GM13976 (cell line): ENCODE results near the gene FTO.

Experiments used
- DNase-seq: peaks from one replicate; pipeline ENCODE4 v3.0.0; 2012; ENCODE audit warnings: low spot score
- in situ Hi-C: fragments of 300-500 bp; cut with MboI; formaldehyde crosslinking; loops from one replicate; pipeline ENCODE4 v1.12.0; 2022; ENCODE audit warnings: low sequenced_read_pairs, mixed read lengths, inconsistent platforms; ENCODE audit not compliant: unreplicated experiment
- TF ChIP-seq, protein P1 (sequence below): IDR thresholded peaks from 2 replicates; pipeline ENCODE4 v1.5.1; 2012; ENCODE audit warnings: borderline replicate concordance, mild to moderate bottlenecking; ENCODE audit not compliant: insufficient read depth; ENCODE audit errors: extremely low read depth, missing control alignments, control extremely low read depth

FTO gene

DNA sequence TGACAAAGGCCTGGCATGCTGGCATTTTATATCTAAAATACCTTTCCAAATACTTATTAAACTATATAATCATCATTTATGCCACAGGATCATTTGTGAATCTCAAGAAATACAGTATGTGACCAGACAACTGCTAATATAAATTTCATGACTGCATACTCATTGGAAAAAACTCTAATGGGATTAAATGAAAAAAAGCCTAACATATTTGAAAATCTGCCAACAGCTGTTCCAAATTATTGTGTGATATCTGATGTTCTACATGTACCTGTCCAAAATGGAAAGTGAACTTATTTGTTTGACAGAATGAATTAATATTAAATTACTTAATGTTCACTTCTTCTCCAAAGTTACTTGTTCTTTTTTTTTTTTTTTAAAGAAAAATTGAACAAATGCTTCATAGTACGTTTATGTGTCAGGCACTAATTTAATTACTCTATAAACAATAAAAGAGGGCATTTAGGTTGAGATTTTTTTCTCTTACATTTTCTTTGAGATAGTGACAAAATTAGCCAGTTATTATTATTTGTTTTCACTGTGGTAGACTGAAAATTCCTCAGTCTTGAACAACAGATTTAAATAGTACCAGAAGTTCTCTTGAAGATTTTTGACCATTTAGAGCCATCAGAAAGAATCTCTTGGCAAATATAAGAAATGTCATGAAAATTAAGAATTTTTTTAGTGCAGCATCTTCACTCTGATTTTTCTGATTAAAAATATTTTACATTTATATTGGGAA is 114.0 kb downstream of the FTO start:
- no peak for DNase-seq
- in situ Hi-C loops = no loop called here
- TF ChIP-seq, protein P1, sequence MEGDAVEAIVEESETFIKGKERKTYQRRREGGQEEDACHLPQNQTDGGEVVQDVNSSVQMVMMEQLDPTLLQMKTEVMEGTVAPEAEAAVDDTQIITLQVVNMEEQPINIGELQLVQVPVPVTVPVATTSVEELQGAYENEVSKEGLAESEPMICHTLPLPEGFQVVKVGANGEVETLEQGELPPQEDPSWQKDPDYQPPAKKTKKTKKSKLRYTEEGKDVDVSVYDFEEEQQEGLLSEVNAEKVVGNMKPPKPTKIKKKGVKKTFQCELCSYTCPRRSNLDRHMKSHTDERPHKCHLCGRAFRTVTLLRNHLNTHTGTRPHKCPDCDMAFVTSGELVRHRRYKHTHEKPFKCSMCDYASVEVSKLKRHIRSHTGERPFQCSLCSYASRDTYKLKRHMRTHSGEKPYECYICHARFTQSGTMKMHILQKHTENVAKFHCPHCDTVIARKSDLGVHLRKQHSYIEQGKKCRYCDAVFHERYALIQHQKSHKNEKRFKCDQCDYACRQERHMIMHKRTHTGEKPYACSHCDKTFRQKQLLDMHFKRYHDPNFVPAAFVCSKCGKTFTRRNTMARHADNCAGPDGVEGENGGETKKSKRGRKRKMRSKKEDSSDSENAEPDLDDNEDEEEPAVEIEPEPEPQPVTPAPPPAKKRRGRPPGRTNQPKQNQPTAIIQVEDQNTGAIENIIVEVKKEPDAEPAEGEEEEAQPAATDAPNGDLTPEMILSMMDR = no peak

DNA sequence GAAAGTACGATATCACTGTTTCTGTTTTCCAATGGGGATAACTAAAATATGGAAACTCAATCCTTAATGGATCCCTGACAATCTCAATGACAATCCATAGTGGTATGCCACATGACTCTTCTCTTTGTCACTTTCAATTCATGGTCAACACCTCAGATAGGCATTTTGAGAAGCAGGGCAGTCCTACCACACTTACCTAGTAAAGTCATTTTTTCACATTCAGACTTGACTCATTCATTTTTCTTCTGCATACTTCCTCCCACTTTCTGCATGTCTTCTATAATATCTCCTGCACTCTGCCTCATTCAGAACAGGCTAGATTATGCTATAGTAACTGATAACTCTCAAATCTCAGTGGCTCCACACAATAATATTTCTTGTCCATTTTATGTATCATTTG is 117.5 kb downstream of the FTO start:
- TF ChIP-seq, protein P1 = no peak
- no peak for DNase-seq
- in situ Hi-C loops = no loop called here

DNA sequence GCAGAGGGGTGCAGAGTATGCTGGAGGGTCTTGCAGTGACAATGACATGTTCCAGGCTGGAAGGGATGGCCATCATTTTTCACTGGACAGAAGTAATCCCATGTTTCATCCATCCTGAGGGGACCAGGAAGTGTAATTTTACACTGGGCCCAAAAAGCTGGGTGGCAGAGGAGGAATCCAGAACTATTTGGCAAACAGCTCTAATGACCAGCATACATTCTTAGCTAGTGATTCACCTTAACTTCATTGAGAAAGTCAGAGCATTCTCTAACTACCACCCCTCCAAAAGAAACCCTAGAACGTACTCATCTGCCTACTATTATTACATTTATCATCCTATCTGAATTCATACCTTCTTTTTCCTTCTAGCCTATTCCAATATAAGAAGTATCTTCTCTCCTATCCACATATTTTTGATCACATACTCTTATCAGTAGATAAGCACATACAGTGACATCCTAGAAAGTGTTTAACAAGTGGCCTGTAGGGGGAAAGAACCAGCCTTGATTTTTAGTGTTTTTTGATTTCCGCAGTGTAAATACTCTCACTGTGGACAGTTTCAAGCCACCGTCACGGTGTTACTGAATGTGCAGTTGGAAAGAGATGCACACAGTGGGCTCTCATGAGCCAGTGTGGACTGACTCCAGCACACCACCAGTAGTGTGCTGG is 118.1 kb downstream of the FTO start:
- in situ Hi-C loops = no loop called here
- DNase-seq = no peak
- TF ChIP-seq, protein P1 = no peak

DNA sequence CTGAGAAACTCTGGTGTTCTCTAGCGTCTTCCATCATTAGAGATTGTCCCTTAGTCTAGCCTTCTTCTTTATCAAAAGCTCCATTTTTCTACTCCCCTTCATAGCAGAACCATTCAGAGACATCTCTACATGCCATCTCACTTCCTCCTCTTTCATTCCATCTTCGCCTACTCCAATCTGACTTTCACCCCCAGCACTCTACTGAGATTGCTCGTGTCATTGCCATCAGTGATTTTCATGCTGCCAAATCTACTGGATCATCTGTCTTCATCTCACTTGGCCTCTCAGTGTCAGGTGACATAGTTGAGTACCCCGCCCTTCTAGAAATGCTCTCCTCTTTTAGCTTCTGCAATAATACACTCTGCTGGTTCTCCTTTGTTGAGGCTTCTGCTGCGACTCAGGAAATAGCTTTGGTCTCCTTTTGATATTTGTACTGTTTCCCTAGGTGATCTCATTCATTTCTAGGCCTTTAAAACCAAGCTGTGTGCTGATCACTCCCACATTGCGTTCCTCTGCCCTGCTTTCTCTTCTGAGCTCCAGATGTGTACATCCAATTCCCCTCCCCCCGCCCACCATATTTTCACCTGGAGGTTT is 119.1 kb downstream of the FTO start:
- DNase-seq = peak; percentile 32
- in situ Hi-C loops = no loop called here
- TF ChIP-seq, protein P1 = no peak

DNA sequence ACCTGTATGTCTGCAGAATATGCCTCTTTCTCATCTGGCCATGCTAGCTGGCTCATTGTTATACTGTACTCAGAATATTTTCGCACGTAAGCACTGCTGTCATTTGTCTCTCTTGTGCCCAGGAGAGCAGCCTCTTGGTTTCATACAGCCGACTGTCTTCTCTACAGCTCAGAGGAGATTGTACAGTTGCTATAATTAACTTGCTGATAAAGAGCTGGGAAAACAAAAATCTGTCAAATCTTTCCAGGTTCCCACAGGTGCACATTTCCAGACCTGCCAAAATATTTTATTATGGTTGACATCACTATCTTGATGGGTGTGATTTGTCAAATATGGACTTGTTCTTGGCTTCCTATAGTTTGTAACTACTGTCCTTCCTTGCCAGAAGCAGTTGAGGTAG is 122.7 kb downstream of the FTO start:
- DNase-seq = no peak
- TF ChIP-seq, protein P1 = no peak
- in situ Hi-C loops = no loop called here

DNA sequence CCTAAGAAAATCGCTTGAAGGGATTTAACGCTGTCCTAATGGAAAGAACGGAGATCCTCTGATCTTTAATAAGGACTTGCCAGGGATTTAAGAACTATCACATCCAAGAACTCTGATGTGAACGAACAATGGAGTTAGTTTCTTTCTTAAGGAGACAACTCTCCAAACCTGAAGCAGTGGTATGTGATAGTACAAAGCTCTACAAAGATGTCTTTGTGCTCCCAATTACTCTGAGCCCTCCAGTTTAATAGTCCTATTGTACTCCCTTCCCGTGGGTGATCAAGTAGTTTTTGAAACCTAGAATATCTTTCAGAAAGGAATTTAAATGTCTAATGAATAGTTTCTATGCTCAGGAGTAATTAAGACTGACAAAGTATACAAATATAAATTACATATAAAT is 123.8 kb downstream of the FTO start:
- no peak for DNase-seq
- in situ Hi-C loops = no loop called here
- TF ChIP-seq, protein P1 = no peak
